ENCODE data around the gene RWDD3.

GRCh38 chr1:95209291-95209690 lies 24.7 kb upstream of the RWDD3 start:
- TF ChIP-seq CEBPB (IDR thresholded peaks at IDR 0.05) (no peak), CTCF (IDR thresholded peaks at IDR 0.05) (no peak), FOSL2 (IDR thresholded peaks at IDR 0.05) (no peak), FOSL2 (CRISPR knock-in tag; IDR thresholded peaks at IDR 0.05) (no peak), EP300 (IDR thresholded peaks at IDR 0.05) (no peak), HEYL (CRISPR knock-in tag; IDR thresholded peaks at IDR 0.05) (no peak), EHMT2 (IDR thresholded peaks at IDR 0.05; ENCODE audit: low read depth) (no peak), POLR2AphosphoS2 (conservative IDR thresholded peaks at IDR 0.05; ENCODE audit: low read length) (no peak), BHLHE40 (IDR thresholded peaks at IDR 0.05; ENCODE audit: low read depth, low read length) (no peak), HMGXB4 (CRISPR knock-in tag; IDR thresholded peaks at IDR 0.05; ENCODE audit: borderline replicate concordance) (no peak), PBX3 (IDR thresholded peaks at IDR 0.05) (no peak), JUN (IDR thresholded peaks at IDR 0.05) (no peak), RFX5 (IDR thresholded peaks at IDR 0.05) (no peak), CHD2 (IDR thresholded peaks at IDR 0.05; ENCODE audit: low read length, partially characterized antibody) (no peak)
